ENCODE results near the gene BRIX1. TPM values are rescaled to one million over a fixed set of nuclear protein-coding genes. Genes with fewer than 3 reads are reported as not detected.
A peak's percentile ranks its signal among the peaks of the same experiment; 100 is the strongest.

The BRIX1 gene
- total RNA-seq, 1 experiment from 2014 or later = 77.0 TPM

DNA sequence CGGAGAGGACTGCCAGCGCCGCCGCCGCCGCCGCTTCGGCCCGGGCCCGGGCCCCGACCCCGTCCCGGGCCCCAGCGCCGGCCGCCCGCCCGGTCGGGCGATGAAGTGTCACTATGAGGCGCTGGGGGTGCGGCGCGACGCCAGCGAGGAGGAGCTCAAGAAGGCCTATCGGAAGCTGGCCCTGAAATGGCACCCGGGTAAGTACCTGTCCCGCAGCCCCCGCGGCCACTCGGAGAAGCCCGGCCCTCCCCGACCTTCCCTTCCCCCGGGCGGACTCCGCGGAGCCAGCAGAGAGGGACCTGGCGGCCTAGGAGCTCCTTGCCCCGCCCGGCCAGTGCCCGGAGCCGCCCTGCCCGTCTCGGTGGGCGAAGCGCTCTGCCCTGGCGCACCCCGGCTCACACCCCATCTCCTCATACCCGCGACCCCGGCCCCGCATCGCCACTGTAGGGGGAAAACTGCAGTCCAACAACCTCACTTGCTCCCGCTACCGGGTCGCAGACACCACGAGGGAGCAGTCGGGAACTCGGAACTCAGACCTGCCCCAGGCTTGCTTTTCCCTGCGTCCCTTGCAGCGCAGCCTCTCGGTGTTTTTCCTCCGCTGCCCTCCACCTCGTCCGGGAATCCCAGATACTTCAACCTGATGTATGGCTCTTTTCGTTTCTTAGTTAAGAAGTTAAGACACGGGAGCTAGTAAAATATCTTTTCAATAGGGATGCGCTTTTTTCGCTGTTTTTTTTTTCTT is 14.4 kb downstream of the BRIX1 start:
- H3K79me1 ChIP-seq (ENCODE audit: insufficient read depth, low read depth, low read length, poor library complexity, severe bottlenecking) = peaks cover 10% of the 10 kb centered on the region
- H3T11ph ChIP-seq (ENCODE audit: low read length) = no peak overlapping the region
- peaks cover 12 to 41% (median 34%) of the 10 kb centered on the region in 3 experiments for H3K36me3 Mint-ChIP-seq (ENCODE audit: insufficient read depth in 1 of 3, low read depth in 3 of 3)
- no peak overlapping the region for H2BK20ac ChIP-seq (ENCODE audit: low read depth, low read length, poor library complexity, severe bottlenecking)
- H4K5ac ChIP-seq (ENCODE audit: insufficient read length, low read depth, low read length) = no peak overlapping the region
- H3K9me3 Mint-ChIP-seq = no peaks in the 10 kb centered on the region; a peak in 1 of 5 replicates
- peak overlapping the region; percentile 82 for H3K9ac ChIP-seq (ENCODE audit: extremely low read depth, insufficient read length, low read length)
- no peak overlapping the region for H2AFZ ChIP-seq (ENCODE audit: low read length)
- no peak overlapping the region for H3K56ac ChIP-seq (ENCODE audit: insufficient read length, low read depth, low read length)
- H3K27me3 Mint-ChIP-seq (ENCODE audit: low read depth) = no peaks in the 10 kb centered on the region
- no peaks in the 10 kb centered on the region for H3K9me3 ChIP-seq (ENCODE audit: control insufficient read depth, low read depth, low read length)
- peaks cover 17 to 20% of the 10 kb centered on the region in 2 experiments for H3K4me1 Mint-ChIP-seq
- H4K91ac ChIP-seq (ENCODE audit: insufficient read length, low read depth, low read length) = no peak overlapping the region
- no peak overlapping the region for H2BK15ac ChIP-seq (ENCODE audit: low read depth, low read length)
- H2BK120ac ChIP-seq (ENCODE audit: low read depth, low read length, poor library complexity, severe bottlenecking) = no peak overlapping the region
- no peak for TF ChIP-seq CTCF (conservative IDR thresholded peaks at IDR 0.05)
- H3K23ac ChIP-seq (ENCODE audit: insufficient read length, low read depth, low read length) = no peak overlapping the region
- H3K79me2 ChIP-seq (ENCODE audit: insufficient read depth, low read length) = peaks cover 10% of the 10 kb centered on the region; the same call in 1 of the 2 replicates
- no peak overlapping the region for H3K27ac ChIP-seq (ENCODE audit: insufficient read length, low read depth, low read length)
- no peak overlapping the region for H3K4ac ChIP-seq (ENCODE audit: low read depth, low read length)
- no peak overlapping the region for H2BK12ac ChIP-seq (ENCODE audit: insufficient read length, low read depth, low read length)
- WGBS (ENCODE audit: extremely low coverage, insufficient read length, low lambda C conversion rate) = no CpG with 5 or more reads among the region's 70 CpGs
- H3K23me2 ChIP-seq (ENCODE audit: insufficient read length, low read depth, low read length, poor library complexity, severe bottlenecking) = peaks cover 6% of the 10 kb centered on the region
- H3K4me1 ChIP-seq (ENCODE audit: insufficient read depth, low read length) = no peaks in the 10 kb centered on the region; the same call in 1 of the 2 replicates
- H4K8ac ChIP-seq (replicated peaks; ENCODE audit: insufficient read length, low read depth, low read length) = no peak overlapping the region
- peak overlapping the region; percentile 78 for H3K14ac ChIP-seq (ENCODE audit: insufficient read depth, low read length)
- H3K27ac Mint-ChIP-seq = peak overlapping the region; percentile 86 to 99 (median 96)
- peak overlapping the region; percentile 33 for H3K18ac ChIP-seq (ENCODE audit: insufficient read length, low read depth, low read length)
- H3K4me2 ChIP-seq (ENCODE audit: insufficient read depth, insufficient read length, low read length) = peak overlapping the region; percentile 67
- DNase-seq = peak; percentile 81
- no peaks in the 10 kb centered on the region for H3K27me3 ChIP-seq (ENCODE audit: insufficient read depth, low read length)
- no peaks in the 10 kb centered on the region for H4K20me1 ChIP-seq (ENCODE audit: control insufficient read depth, insufficient read depth, insufficient read length)
- H2AK5ac ChIP-seq (ENCODE audit: insufficient read length, low read length) = no peak overlapping the region
- no peak overlapping the region for H2BK5ac ChIP-seq (ENCODE audit: insufficient read length, low read length)
- peak overlapping the region; percentile 98 to 99 for H3K4me3 Mint-ChIP-seq
